Measurements from ENCODE around the gene KCNMA1. TPM values are rescaled to one million over a fixed set of nuclear protein-coding genes. Genes with fewer than 3 reads are reported as not detected.
A peak's percentile ranks its signal among the peaks of the same experiment; 100 is the strongest.

The KCNMA1 gene
- total RNA-seq, 3 donors from 2014 or later: 13.6 to 37.8 (median 15.1) TPM

GRCh38 chr10:77398986-77399755 lies 238.4 kb downstream of the KCNMA1 start:
- H3K9me3 ChIP-seq: no peaks in the 10 kb centered on the region
- no peak overlapping the region for H3K27ac ChIP-seq
- H3K4me1 ChIP-seq: no peaks in the 10 kb centered on the region
- no peaks in the 10 kb centered on the region for H3K36me3 ChIP-seq
- DNase-seq (ENCODE audit: low spot score in 2 of 2): no peak
- intact Hi-C loops (cut with DNase I; ENCODE audit: low total_unique reads): no loop called here
- no peak overlapping the region for H3K4me3 ChIP-seq
- no peaks in the 10 kb centered on the region for H3K27me3 ChIP-seq
- TF ChIP-seq POLR2A (IDR thresholded peaks at IDR 0.05): no peak
- TF ChIP-seq CTCF (IDR thresholded peaks at IDR 0.05): no peak
- TF ChIP-seq POLR2AphosphoS5 (IDR thresholded peaks at IDR 0.05): no peak

GRCh38 chr10:77398558-77398957 lies 239.1 kb downstream of the KCNMA1 start:
- TF ChIP-seq POLR2AphosphoS5 (IDR thresholded peaks at IDR 0.05): no peak
- no peak for TF ChIP-seq CTCF (IDR thresholded peaks at IDR 0.05)
- no peak for TF ChIP-seq POLR2A (IDR thresholded peaks at IDR 0.05)
- no peak overlapping the region for H3K27ac ChIP-seq
- intact Hi-C loops (cut with DNase I; ENCODE audit: low total_unique reads): no loop called here

GRCh38 chr10:77397103-77397502 lies 240.5 kb downstream of the KCNMA1 start:
- no peak for DNase-seq (ENCODE audit: low spot score in 2 of 2)
- Histone ChIP-seq H3K4me1 (no peaks in the 10 kb centered on the region), H3K4me3 (no peak overlapping the region), H3K9me3 (no peaks in the 10 kb centered on the region), H3K27ac (no peak overlapping the region), H3K36me3 (no peaks in the 10 kb centered on the region), H3K27me3 (no peaks in the 10 kb centered on the region)
- intact Hi-C loops (cut with DNase I; ENCODE audit: low total_unique reads): no loop called here
- TF ChIP-seq POLR2AphosphoS5 (IDR thresholded peaks at IDR 0.05) (no peak), CTCF (IDR thresholded peaks at IDR 0.05) (no peak), POLR2A (IDR thresholded peaks at IDR 0.05) (no peak)

More at GRCh38 chr10:77398558-77398957, 239.1 kb downstream of the KCNMA1 start:
- Histone ChIP-seq H3K36me3 (no peaks in the 10 kb centered on the region), H3K9me3 (no peaks in the 10 kb centered on the region), H3K27me3 (no peaks in the 10 kb centered on the region), H3K4me3 (no peak overlapping the region), H3K4me1 (no peaks in the 10 kb centered on the region)
- DNase-seq (ENCODE audit: low spot score in 2 of 2): no peak

- H3K9me3 ChIP-seq: no peaks in the 10 kb centered on the region
- TF ChIP-seq POLR2AphosphoS5 (IDR thresholded peaks at IDR 0.05) (no peak), CTCF (IDR thresholded peaks at IDR 0.05) (no peak), POLR2A (IDR thresholded peaks at IDR 0.05) (no peak)
- intact Hi-C loops (cut with DNase I; ENCODE audit: low total_unique reads): no loop called here
- no peaks in the 10 kb centered on the region for H3K27me3 ChIP-seq
- no peak overlapping the region for H3K4me3 ChIP-seq
- no peak for DNase-seq (ENCODE audit: low spot score in 2 of 2)
- no peak overlapping the region for H3K27ac ChIP-seq
- no peaks in the 10 kb centered on the region for H3K36me3 ChIP-seq
- H3K4me1 ChIP-seq: no peaks in the 10 kb centered on the region
Observed at GRCh38 chr10:77396290-77396689, 241.3 kb downstream of the KCNMA1 start.

- TF ChIP-seq POLR2AphosphoS5 (IDR thresholded peaks at IDR 0.05) (no peak), CTCF (IDR thresholded peaks at IDR 0.05) (no peak), POLR2A (IDR thresholded peaks at IDR 0.05) (no peak)
- Histone ChIP-seq H3K27ac (peak overlapping the region; percentile 36 to 46), H3K36me3 (no peaks in the 10 kb centered on the region), H3K9me3 (no peaks in the 10 kb centered on the region), H3K4me3 (no peak overlapping the region), H3K27me3 (no peaks in the 10 kb centered on the region), H3K4me1 (no peaks in the 10 kb centered on the region)
- intact Hi-C loops (cut with DNase I; ENCODE audit: low total_unique reads): no loop called here
- no peak for DNase-seq (ENCODE audit: low spot score in 2 of 2)
Observed at GRCh38 chr10:77393821-77394501, 243.6 kb downstream of the KCNMA1 start.
